Peyer's patch (tissue), 4 donors: ENCODE measurements around the gene FBLN5. TPM values are rescaled to one million over a fixed set of nuclear protein-coding genes. Genes with fewer than 3 reads are reported as not detected.

ENCODE experiments used
- DNase-seq, 3 donors: peaks; one replicate each; pipeline ENCODE4 v3.0.0-alpha.2; 2017 to 2019
- H3K27ac ChIP-seq, 4 donors: fragments of 200-600 bp; sonication (generic); one replicate each; pipeline ENCODE4 v1.5.1; 2016 to 2019
- H3K27me3 ChIP-seq, 2 donors: fragments of 200-600 bp; sonication (generic); one replicate each; pipeline ENCODE4 v1.5.1; 2019
- H3K36me3 ChIP-seq, 3 donors: fragments of 200-600 bp; sonication (generic); one replicate each; pipeline ENCODE4 v1.5.1; 2016 to 2019
- H3K4me1 ChIP-seq, 4 donors: fragments of 200-600 bp; sonication (generic); one replicate each; pipeline ENCODE4 v1.5.1; 2016 to 2019
- H3K4me3 ChIP-seq, 4 donors: fragments of 200-600 bp; sonication (generic); 1 replicate in 3 of 4; 2 replicates in 1 of 4; pipeline ENCODE4 v1.5.1; 2016 to 2019; ENCODE audit warnings: mild to moderate bottlenecking in 1 of 4
- H3K9me3 ChIP-seq, 4 donors: fragments of 200-600 bp; sonication (generic); one replicate each; pipeline ENCODE4 v1.5.1; 2016 to 2019; ENCODE audit warnings: mild to moderate bottlenecking in 1 of 4
- POLR2A ChIP-seq, 2 donors: fragments of 450-650 bp; IDR thresholded peaks; one replicate each; pipeline ENCODE4 v1.5.1; 2017; ENCODE audit warnings: antibody characterized with exemption in 2 of 2, mild to moderate bottlenecking in 2 of 2, moderate library complexity in 2 of 2
- total RNA-seq, 4 donors: library from RNA; depleted of rRNA; stranded (reverse); fragments of >200 nt; gene quantifications; one replicate each; pipeline ENCODE4 v1.1.0, GENCODE V29; 2016
- TF ChIP-seq, protein P1 (sequence below), 6 experiments: fragments of 450-650 bp in 4 of 6; fragments of 200-600 bp in 2 of 6; sonication (generic) in 1 of 6; IDR thresholded peaks; one replicate each; pipeline ENCODE4 v1.5.1; 2017 to 2019; ENCODE audit warnings: antibody characterized with exemption in 6 of 6, mild to moderate bottlenecking in 3 of 6, moderate library complexity in 1 of 6

Gene FBLN5
- total RNA-seq, 4 donors from 2014 or later = 30.5 to 61.1 (median 51.2) TPM

DNA sequence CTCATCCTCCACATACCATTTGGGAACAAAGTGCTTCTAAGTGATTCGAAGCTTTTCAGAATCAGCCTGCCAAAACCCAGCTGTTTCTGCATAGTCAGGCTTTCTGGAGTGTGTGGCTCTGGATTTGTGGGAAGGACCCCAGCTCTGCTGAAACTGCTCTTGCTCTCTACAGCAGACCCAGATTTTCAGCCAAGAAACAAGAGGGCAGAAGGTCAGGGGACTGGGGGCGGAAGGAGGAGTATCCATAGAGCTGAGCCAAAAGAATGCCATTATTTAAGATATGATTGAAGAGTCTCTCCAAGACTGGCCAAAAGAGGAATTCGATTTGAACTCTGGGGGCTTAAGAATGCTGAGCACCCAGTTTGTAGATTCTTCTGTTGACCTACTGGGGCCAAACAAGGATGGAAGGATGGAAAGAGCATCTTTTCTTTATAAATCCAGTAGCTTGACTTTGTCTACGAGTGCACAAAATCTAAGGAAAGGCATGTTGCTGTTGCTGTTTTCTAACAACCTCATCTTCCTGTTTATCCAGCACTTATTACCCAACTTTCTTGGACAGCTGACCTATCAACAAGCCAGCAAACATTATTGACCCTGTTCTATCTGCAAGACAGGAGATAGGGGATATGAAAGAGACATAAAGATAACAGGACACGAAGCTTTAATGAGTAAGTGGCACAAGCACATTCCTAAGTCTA, 29.2 kb downstream of the FBLN5 start:
- TF ChIP-seq POLR2A (IDR thresholded peaks at IDR 0.05) = no peak
- TF ChIP-seq, protein P1, sequence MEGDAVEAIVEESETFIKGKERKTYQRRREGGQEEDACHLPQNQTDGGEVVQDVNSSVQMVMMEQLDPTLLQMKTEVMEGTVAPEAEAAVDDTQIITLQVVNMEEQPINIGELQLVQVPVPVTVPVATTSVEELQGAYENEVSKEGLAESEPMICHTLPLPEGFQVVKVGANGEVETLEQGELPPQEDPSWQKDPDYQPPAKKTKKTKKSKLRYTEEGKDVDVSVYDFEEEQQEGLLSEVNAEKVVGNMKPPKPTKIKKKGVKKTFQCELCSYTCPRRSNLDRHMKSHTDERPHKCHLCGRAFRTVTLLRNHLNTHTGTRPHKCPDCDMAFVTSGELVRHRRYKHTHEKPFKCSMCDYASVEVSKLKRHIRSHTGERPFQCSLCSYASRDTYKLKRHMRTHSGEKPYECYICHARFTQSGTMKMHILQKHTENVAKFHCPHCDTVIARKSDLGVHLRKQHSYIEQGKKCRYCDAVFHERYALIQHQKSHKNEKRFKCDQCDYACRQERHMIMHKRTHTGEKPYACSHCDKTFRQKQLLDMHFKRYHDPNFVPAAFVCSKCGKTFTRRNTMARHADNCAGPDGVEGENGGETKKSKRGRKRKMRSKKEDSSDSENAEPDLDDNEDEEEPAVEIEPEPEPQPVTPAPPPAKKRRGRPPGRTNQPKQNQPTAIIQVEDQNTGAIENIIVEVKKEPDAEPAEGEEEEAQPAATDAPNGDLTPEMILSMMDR (IDR thresholded peaks at IDR 0.05) = no peak
- Histone ChIP-seq H3K27ac (peak overlapping the region in 2 of 4 donors; percentile 48 to 61), H3K9me3 (no peaks in the 10 kb centered on the region), H3K4me3 (no peak overlapping the region), H3K27me3 (no peaks in the 10 kb centered on the region), H3K36me3 (no peaks in the 10 kb centered on the region), H3K4me1 (no peaks in the 10 kb centered on the region)
- DNase-seq = no peak

DNA sequence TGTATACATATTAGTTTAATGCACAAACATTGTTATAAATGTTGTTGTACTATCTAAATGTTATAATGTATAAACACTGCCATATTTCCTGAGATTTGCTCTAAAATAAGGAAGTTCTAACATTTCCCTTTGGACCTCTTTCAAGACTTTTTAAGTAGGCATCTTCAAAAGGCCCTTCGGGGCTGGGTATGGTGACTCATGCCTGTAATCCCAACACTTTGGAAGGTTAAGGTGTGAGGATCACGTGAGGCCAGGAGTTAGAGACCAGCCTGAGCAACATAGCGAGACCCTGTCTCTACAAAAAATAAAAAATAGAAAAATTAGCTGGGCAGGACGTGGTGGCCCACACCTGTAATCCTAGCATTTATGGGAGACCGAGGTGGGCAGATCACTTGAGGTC, 35.5 kb downstream of the FBLN5 start:
- H3K4me1 ChIP-seq = no peaks in the 10 kb centered on the region
- no peaks in the 10 kb centered on the region for H3K36me3 ChIP-seq
- DNase-seq = no peak
- H3K4me3 ChIP-seq = no peak overlapping the region
- TF ChIP-seq, protein P1 (IDR thresholded peaks at IDR 0.05) = no peak
- no peak for TF ChIP-seq POLR2A (IDR thresholded peaks at IDR 0.05)
- no peaks in the 10 kb centered on the region for H3K27me3 ChIP-seq
- no peaks in the 10 kb centered on the region for H3K9me3 ChIP-seq
- H3K27ac ChIP-seq = no peak overlapping the region

DNA sequence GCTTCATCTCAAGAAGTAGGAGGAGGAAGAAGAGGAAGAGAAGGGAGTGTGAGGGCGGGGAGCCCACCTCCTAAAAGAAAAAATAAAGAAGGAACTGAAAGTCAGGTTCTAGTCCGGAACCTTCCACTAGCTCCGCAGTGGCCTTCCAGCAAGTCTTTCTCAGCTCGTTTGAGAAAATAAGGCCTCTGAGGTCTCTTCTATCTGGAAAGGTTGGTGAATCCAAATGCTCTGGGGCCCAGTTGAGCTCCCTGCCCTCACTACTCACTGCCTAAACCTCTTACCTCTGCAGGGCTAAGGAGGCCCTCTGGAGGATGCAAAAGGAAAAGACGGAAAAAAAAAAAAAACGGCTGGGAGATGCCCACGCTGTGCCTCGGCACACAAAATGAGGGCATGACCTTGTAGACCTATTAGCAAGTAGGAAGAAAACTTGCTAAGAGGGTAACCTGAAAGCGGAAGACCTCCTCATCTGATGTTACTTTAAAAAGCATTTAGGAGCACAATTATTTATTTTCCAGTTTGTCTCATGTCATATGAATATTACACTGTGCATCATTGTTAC, 35.9 kb downstream of the FBLN5 start:
- no peaks in the 10 kb centered on the region for H3K4me1 ChIP-seq
- peak overlapping the region in 1 of 4 donors; percentile 21 for H3K27ac ChIP-seq
- peak in 1 of 3 donors; percentile 54 for DNase-seq
- H3K9me3 ChIP-seq = no peaks in the 10 kb centered on the region
- H3K4me3 ChIP-seq = no peak overlapping the region
- H3K27me3 ChIP-seq = no peaks in the 10 kb centered on the region
- no peaks in the 10 kb centered on the region for H3K36me3 ChIP-seq
- TF ChIP-seq POLR2A (IDR thresholded peaks at IDR 0.05) = no peak
- TF ChIP-seq, protein P1 (IDR thresholded peaks at IDR 0.05) = peak in 4 of 6 experiments; percentile 44 to 59 (median 51)

DNA sequence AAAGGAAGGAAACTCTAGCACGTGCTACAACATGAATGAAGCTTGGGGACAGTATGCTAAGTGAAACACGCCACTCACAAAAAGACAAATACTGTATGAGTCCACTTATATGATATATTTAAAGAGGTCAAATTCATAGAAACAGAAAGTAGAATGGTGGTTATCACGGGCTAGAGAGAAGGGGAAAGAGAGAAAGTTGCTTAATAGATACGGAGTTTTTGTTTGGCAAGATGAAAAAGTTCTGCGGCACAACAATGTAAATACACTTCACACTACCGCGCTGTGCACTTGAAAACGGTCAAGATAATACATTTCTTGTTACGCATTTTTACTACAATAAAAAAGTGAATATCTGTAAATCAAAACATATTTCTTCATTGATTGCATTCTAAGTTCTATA, 37.3 kb downstream of the FBLN5 start:
- Histone ChIP-seq H3K27ac (no peak overlapping the region), H3K27me3 (no peaks in the 10 kb centered on the region), H3K36me3 (no peaks in the 10 kb centered on the region), H3K9me3 (no peaks in the 10 kb centered on the region), H3K4me1 (no peaks in the 10 kb centered on the region), H3K4me3 (no peak overlapping the region)
- TF ChIP-seq POLR2A (IDR thresholded peaks at IDR 0.05) = no peak
- TF ChIP-seq, protein P1 (IDR thresholded peaks at IDR 0.05) = no peak
- DNase-seq = no peak

DNA sequence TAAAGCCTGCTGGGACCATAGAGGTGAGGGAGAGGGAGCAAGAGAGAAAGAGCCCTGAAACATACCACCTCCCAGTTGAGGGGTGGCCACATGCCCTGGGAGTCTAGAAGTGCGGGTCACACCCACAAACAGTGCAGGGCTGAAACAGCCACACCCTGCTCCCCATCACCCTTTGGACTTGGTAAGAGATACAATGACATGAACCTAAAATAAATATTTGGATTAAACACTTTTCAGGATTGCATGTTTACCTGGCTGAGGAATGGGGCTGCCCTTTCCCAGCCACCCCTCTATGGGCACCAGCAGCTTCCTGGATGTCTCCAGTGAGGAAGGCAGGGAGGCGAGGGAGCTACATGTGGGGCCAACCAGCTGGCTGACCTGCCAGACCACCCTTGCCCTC, 41.1 kb downstream of the FBLN5 start:
- no peak overlapping the region for H3K27ac ChIP-seq

More for the DNA sequence above, 41.1 kb downstream of the FBLN5 start:
- DNase-seq = no peak
- TF ChIP-seq, protein P1 (IDR thresholded peaks at IDR 0.05) = no peak
- TF ChIP-seq POLR2A (IDR thresholded peaks at IDR 0.05) = no peak
- H3K4me3 ChIP-seq = no peak overlapping the region
- no peaks in the 10 kb centered on the region for H3K9me3 ChIP-seq
- no peaks in the 10 kb centered on the region for H3K27me3 ChIP-seq
- H3K4me1 ChIP-seq = no peaks in the 10 kb centered on the region
- no peaks in the 10 kb centered on the region for H3K36me3 ChIP-seq
